ENCODE data around the gene EFCAB11.

The EFCAB11 gene

GRCh38 chr14:89959853-89960445 lies 5.4 kb upstream of the EFCAB11 start:
- peak; percentile 84 for DNase-seq (ENCODE audit: low read depth, low spot score)
- H3K4me3 ChIP-seq (ENCODE audit: low read length) = no peak overlapping the region

GRCh38 chr14:89958966-89959365 lies 4.4 kb upstream of the EFCAB11 start:
- DNase-seq (ENCODE audit: low read depth, low spot score) = no peak
- no peak overlapping the region for H3K4me3 ChIP-seq (ENCODE audit: low read length)

DNA sequence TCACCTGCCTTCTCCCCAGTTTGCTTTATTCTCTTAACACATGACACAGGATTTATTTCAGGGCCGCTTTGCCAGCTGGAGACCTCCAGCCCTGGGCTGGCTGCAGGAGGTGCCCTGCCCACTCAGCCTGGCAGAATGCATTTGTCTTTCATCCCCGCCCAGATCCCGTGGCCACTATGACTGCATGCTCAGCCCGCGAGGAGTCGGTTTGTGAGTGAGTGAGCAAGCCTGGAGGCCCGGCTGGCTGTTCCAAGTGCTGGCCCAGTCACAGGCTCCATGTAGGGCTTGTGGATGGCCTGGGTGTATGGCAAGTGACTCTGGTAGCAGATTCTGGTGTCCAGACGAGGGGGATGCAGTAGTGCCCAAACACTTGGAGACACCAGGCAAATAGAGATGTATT lies 3.3 kb upstream of the EFCAB11 start:
- no peak for DNase-seq (ENCODE audit: low read depth, low spot score)
- H3K4me3 ChIP-seq (ENCODE audit: low read length) = no peak overlapping the region

GRCh38 chr14:89957376-89957775 lies 2.8 kb upstream of the EFCAB11 start:
- no peak for DNase-seq (ENCODE audit: low read depth, low spot score)
- H3K4me3 ChIP-seq (ENCODE audit: low read length) = peak overlapping the region; percentile 75

- peak overlapping the region; percentile 75 for H3K4me3 ChIP-seq (ENCODE audit: low read length)
- no peak for DNase-seq (ENCODE audit: low read depth, low spot score)
Measured at GRCh38 chr14:89956661-89957009, 2.1 kb upstream of the EFCAB11 start.

- DNase-seq (ENCODE audit: low read depth, low spot score) = peak; percentile 92
- H3K4me3 ChIP-seq (ENCODE audit: low read length) = peak within 1 kb of the TSS; percentile 75
Measured at GRCh38 chr14:89955745-89956660, 1.5 kb upstream of the EFCAB11 start, which contains the start of gene TDP1. TDP1 (plus strand) TSS chr14:89955927; CDS start chr14:89963115, 7,188 bp downstream.

DNA sequence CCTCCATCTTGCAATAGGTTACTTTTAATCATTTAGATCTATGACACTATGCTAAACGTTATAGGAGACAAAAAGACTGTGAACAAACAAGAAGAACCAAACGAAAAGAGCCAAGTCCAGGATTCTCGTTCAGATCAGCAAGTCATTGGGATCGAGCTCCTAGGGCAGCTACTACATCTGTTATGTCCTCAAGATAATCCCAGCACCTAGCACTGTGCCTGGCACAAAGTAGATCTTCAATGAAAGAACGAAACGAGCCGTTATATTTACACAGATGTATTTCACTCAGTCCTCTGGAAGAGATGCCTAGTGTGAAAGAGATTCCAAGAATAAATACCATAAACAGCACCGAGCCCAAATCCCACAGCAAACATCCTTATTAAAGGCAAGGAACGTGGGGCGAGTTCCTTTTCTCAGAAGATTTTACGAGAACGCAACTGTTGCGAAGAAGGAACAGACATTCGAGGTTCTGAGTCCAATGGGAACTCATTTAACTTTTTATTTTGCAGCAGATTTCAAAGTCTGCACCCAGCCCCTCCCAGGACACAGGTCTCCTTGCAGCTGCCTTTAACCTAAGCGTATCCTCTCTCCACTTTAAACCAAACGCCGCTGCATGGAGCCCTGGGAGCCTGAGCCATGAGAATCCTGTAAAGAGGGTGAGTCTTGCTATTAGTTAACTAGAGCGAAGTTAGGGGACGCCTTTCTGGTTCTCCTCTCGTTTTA lies 653 bp upstream of the EFCAB11 start:
- peak overlapping the region; percentile 75 for H3K4me3 ChIP-seq (ENCODE audit: low read length)
- DNase-seq (ENCODE audit: low read depth, low spot score) = no peak

DNA sequence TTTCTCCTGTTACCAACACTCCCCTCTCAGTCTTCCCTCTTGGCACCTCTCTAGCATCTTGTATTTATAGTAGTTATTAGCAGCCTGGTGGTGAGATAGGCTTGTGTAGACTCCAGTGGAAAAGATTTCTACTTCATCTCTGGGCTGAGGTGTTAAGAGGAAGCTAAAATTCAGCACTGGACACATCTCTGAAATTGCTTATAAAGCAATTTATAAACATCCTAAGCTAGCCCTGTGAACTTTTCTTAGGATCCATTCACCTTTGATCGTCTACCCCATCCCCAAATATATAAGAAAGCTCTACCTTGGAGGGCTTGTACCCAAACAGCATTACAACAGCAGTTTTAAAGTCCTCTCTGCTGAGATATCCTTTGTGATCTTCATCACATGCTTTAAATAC lies 928 bp downstream of the EFCAB11 start:
- H3K4me3 ChIP-seq (ENCODE audit: low read length) = peak overlapping the region; percentile 75

GRCh38 chr14:89952576-89952975 lies 2.0 kb downstream of the EFCAB11 start:
- DNase-seq (ENCODE audit: low read depth, low spot score) = no peak
- no peak overlapping the region for H3K4me3 ChIP-seq (ENCODE audit: low read length)

More for the DNA sequence above, 928 bp downstream of the EFCAB11 start:
- no peak for DNase-seq (ENCODE audit: low read depth, low spot score)

GRCh38 chr14:89947344-89947743 lies 7.2 kb downstream of the EFCAB11 start:
- DNase-seq (ENCODE audit: low read depth, low spot score) = no peak
- no peak overlapping the region for H3K4me3 ChIP-seq (ENCODE audit: low read length)

DNA sequence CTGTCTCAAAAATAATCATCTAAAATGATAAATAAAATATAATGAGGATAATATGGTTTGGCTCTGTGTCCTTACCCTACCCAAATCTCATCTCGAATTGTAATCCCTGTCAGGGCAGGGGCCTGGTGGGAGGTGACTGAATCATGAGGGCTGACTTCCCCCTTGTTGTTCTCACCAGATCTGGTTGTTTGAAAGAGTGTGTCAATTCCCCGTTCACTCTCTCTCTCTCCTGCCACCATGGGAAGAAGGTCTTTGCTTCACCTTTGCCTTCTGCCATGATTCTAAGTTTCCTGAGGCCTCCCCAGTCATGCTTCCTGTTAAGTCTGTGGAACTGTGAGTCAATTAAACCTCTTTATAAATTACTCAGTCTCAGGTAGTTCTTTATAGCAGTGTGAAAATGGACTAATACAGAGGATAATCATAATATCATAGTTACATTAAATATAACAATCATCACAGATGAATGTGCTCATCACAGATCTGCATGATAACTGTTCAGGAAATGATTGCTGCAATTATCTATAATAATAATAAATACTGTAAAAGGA lies 12.6 kb downstream of the EFCAB11 start:
- H3K4me3 ChIP-seq (ENCODE audit: low read length) = no peak overlapping the region
- DNase-seq (ENCODE audit: low read depth, low spot score) = no peak

- DNase-seq (ENCODE audit: low read depth, low spot score) = no peak
Measured at GRCh38 chr14:89936654-89937185, 17.8 kb downstream of the EFCAB11 start.

DNA sequence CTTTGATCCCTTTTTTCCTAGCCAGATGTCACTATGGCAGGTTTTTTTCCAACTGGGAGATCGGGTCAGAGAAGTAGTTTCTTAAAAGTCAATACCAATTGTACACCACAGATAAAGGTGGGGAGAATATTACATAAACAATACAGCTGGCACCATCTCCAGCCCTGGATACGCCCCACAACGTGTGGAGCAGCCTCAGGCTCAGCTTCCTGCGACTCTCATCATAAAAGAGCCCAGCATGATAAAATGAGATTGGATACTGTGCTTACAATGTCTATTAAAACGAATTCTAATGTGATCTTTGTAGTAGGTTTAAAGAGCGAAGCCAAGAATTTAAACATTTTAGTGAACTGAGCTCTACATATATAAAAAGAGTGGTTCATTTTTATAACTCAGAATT lies 21.5 kb downstream of the EFCAB11 start:
- no peak overlapping the region for H3K4me3 ChIP-seq (ENCODE audit: low read length)
- no peak for DNase-seq (ENCODE audit: low read depth, low spot score)

More at GRCh38 chr14:89936654-89937185, 17.8 kb downstream of the EFCAB11 start:
- no peak overlapping the region for H3K4me3 ChIP-seq (ENCODE audit: low read length)

GRCh38 chr14:89927186-89927865 lies 27.2 kb downstream of the EFCAB11 start:
- no peak overlapping the region for H3K4me3 ChIP-seq (ENCODE audit: low read length)
- DNase-seq (ENCODE audit: low read depth, low spot score) = no peak

GRCh38 chr14:89926694-89927093 lies 27.8 kb downstream of the EFCAB11 start:
- no peak overlapping the region for H3K4me3 ChIP-seq (ENCODE audit: low read length)
- no peak for DNase-seq (ENCODE audit: low read depth, low spot score)

DNA sequence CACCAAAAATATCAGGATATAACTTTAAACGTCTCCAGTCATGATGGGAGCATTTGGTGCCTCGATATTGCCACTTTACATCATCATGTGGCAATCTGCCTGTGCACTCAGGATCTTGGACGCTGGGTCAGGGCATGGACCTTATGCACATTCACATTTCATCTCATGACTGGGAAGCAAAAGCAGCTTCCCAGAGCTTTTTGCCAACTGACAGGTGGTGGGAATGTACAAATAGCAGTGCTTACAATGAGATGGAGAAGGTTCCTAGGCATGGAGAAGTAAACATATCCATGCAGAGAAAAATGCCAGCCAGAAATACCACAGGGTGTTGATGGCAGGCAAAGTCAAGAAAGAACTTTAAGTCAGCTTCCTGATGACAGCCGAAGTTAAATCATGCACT lies 30.3 kb downstream of the EFCAB11 start:
- no peak overlapping the region for H3K4me3 ChIP-seq (ENCODE audit: low read length)
- no peak for DNase-seq (ENCODE audit: low read depth, low spot score)

DNA sequence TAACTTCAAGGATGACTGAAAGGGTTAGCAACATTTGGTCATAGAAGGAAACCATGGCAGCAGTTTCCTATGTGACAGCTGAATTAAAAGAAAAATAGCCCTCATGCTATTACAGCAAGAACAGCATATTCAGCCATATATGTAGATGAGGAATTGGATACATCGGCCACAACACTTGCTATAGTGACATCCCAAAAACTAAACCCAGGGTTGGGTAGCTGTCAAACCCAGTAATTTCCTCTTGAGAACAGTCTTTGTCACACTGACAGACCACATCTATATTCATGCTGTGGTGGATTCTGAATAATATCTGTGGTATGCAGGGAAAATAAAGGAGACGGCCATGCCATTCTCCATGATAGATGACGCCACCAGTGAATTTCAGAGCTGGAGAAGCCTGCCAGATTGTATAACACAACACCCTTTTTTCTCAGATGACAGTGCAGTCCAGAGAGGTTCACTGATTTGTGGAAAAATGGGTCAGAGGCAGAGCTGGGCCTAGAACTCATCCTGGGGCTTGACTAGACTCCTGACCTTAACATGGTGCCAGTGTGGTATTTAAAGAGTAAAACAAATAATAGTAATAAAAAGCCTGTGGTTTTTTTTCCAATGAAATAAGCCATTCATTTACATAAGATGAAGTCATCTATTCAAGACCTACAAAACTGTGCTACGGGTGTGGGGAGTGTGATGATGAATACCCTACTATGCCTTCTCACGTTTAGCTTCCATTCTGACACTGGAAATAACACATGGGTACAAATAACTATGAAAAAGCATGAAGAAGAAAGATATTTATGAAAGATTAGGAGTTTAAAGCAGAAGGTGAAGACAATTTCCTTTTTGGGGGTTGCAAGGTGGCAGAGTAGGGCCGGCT lies 32.3 kb downstream of the EFCAB11 start:
- DNase-seq (ENCODE audit: low read depth, low spot score) = no peak
- H3K4me3 ChIP-seq (ENCODE audit: low read length) = no peak overlapping the region

DNA sequence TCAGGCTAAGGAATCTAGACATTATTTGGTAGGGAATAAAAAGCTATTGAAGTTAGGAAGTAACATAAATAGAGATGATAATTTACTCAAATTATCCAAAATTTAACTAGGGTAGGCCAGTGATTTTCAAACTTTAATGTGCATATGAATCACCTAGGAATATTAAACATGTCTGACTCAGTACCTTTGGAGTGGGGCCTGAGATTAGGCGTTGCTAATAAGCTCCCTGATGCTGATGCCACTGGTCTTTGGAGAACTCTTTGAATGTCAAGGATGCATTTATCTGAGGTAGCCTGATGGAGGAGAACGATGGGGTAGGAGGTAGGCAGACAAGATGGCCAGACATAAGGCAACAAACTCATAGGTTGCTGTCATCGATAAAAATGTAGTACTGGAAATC lies 33.2 kb downstream of the EFCAB11 start:
- no peak overlapping the region for H3K4me3 ChIP-seq (ENCODE audit: low read length)
- no peak for DNase-seq (ENCODE audit: low read depth, low spot score)

Data from Jurkat, Clone E6-1 (cell line).